PC-3 (cell line): ENCODE measurements around the gene POLR3E. TPM values are rescaled to one million over a fixed set of nuclear protein-coding genes. Genes with fewer than 3 reads are reported as not detected.

Experiments
- ATAC-seq: fragments of 200-7000 bp; cut with Tn5 transposase; 2 replicates; pipeline ENCODE4 v1.9.1; 2020; ENCODE audit warnings: mild to moderate bottlenecking, moderate library complexity
- BruUV-seq: library from RNA; stranded (reverse); fragments of 400-500 nt; replicated peaks from 2 replicates; lab custom pipeline; 2021; lab: Mats Ljungman, UMichigan
- CTCF ChIA-PET: fragments of 300-600 bp; sonication (Branson Sonifier 250); formaldehyde crosslinking; loops from one replicate; lab custom pipeline; 2022; ENCODE audit warnings: antibody characterized with exemption; lab: Charles Lee
- POLR2A ChIA-PET: fragments of 300-600 bp; sonication (Branson Sonifier 250); formaldehyde crosslinking; loops from one replicate; lab custom pipeline; 2022; ENCODE audit warnings: antibody characterized with exemption; ENCODE audit not compliant: unreplicated experiment; lab: Charles Lee
- DNase-seq: peaks from one replicate; pipeline ENCODE4 v3.0.0-alpha.2; 2015
- H2AFZ ChIP-seq: fragments of 300-600 bp; sonication (generic); 2 replicates; pipeline ENCODE4 v1.6.0; 2016; ENCODE audit warnings: antibody characterized with exemption, low read length
- H3F3A ChIP-seq: fragments of 300-600 bp; sonication (generic); one replicate; pipeline ENCODE4 v1.6.0; 2017; ENCODE audit warnings: antibody characterized with exemption, low read length, control low read depth, mild to moderate bottlenecking; ENCODE audit not compliant: unreplicated experiment
- H3K27ac ChIP-seq: fragments of 300-600 bp; sonication (generic); 2 replicates; pipeline ENCODE4 v1.5.1; 2016; ENCODE audit warnings: mild to moderate bottlenecking, low read length
- H3K27me3 ChIP-seq: fragments of 300-600 bp; sonication (generic); 2 replicates; pipeline ENCODE4 v1.6.1; 2016; ENCODE audit warnings: low read length, mixed read lengths
- H3K36me3 ChIP-seq: fragments of 300-600 bp; sonication (generic); 2 replicates; pipeline ENCODE4 v1.6.1; 2016; ENCODE audit warnings: low read depth, mixed run types, low read length, mixed read lengths
- H3K4me1 ChIP-seq: fragments of 300-600 bp; sonication (generic); 2 replicates; pipeline ENCODE4 v1.5.1; 2016; ENCODE audit warnings: low read length; ENCODE audit not compliant: insufficient read depth
- H3K4me2 ChIP-seq: fragments of 300-600 bp; sonication (generic); 2 replicates; pipeline ENCODE4 v1.6.0; 2016; ENCODE audit warnings: low read length
- H3K4me3 ChIP-seq: fragments of 300-600 bp; sonication (generic); 2 replicates; pipeline ENCODE4 v1.5.1; 2016; ENCODE audit warnings: mild to moderate bottlenecking, low read length, mixed read lengths
- H3K79me2 ChIP-seq: fragments of 300-600 bp; sonication (generic); 2 replicates; pipeline ENCODE4 v1.6.1; 2017; ENCODE audit warnings: low read length, mixed read lengths
- H3K9ac ChIP-seq: fragments of 300-600 bp; sonication (generic); 2 replicates; pipeline ENCODE4 v1.6.0; 2016; ENCODE audit warnings: mild to moderate bottlenecking, low read length
- H3K9me2 ChIP-seq: fragments of 300-600 bp; sonication (generic); replicated peaks from 2 replicates; pipeline ENCODE4 v1.6.1; 2016; ENCODE audit warnings: mixed run types, low read length, mixed read lengths
- H3K9me3 ChIP-seq: fragments of 300-600 bp; sonication (generic); 2 replicates; pipeline ENCODE4 v1.6.1; 2016; ENCODE audit warnings: low read length, mixed read lengths
- H4K20me1 ChIP-seq: fragments of 300-600 bp; sonication (generic); 2 replicates; pipeline ENCODE4 v1.6.1; 2016; ENCODE audit warnings: low read length, mixed read lengths
- CTCF ChIP-seq: fragments of 300-600 bp; sonication (generic); conservative IDR thresholded peaks from 2 replicates; pipeline ENCODE4 v1.5.1; 2017; ENCODE audit warnings: antibody characterized with exemption, low read depth, mild to moderate bottlenecking, low read length
- EZH2 ChIP-seq: fragments of 300-600 bp; sonication (generic); IDR thresholded peaks from one replicate; pipeline ENCODE4 v1.6.1; 2017; ENCODE audit warnings: antibody characterized with exemption, mild to moderate bottlenecking, low read length; ENCODE audit not compliant: unreplicated experiment
- EZH2phosphoT487 ChIP-seq: fragments of 300-600 bp; sonication (generic); IDR thresholded peaks from 2 replicates; pipeline ENCODE4 v1.6.1; 2018; ENCODE audit warnings: mild to moderate bottlenecking, antibody characterized with exemption, low read length, borderline replicate concordance
- intact Hi-C: fragments of 100-400 bp; cut with micrococcal nuclease; formaldehyde crosslinking; loops from 2 replicates; pipeline ENCODE4 v1.9.0; 2023
- total RNA-seq: library from RNA; depleted of rRNA; stranded (reverse); fragments of >200 nt; gene quantifications from 2 replicates; pipeline ENCODE4 v1.2.3, GENCODE V29; 2014

POLR3E gene
- total RNA-seq, 1 experiment from 2014 or later, result 48.8 TPM

- CTCF ChIA-PET, result no interaction called here
- Histone ChIP-seq H3K4me1 (no peaks in the 10 kb centered on the region), H3K27me3 (no peaks in the 10 kb centered on the region), H4K20me1 (no peaks in the 10 kb centered on the region), H3F3A (no peaks in the 10 kb centered on the region), H3K4me2 (no peak overlapping the region), H3K79me2 (no peaks in the 10 kb centered on the region), H3K36me3 (peaks cover 43% of the 10 kb centered on the region), H3K9me2 (no peaks in the 10 kb centered on the region), H3K4me3 (no peak overlapping the region), H3K9ac (no peak overlapping the region), H2AFZ (no peak overlapping the region), H3K27ac (no peak overlapping the region), H3K9me3 (no peaks in the 10 kb centered on the region)
- TF ChIP-seq EZH2 (no peak), EZH2phosphoT487 (no peak), CTCF (no peak)
- no peak for DNase-seq
- intact Hi-C loops, result no loop called here
- ATAC-seq, result no peak
- no TSS peak for BruUV-seq
- POLR2A ChIA-PET, result no interaction called here
Measured at GRCh38 chr16:22333457-22333994, 36.3 kb downstream of the POLR3E start.

- no peak overlapping the region for H2AFZ ChIP-seq
- POLR2A ChIA-PET, result no interaction called here
- no peaks in the 10 kb centered on the region for H4K20me1 ChIP-seq
- H3K9me2 ChIP-seq, result no peaks in the 10 kb centered on the region
- DNase-seq (no peak), ATAC-seq (no peak)
- no peak for TF ChIP-seq EZH2
- no peak for TF ChIP-seq EZH2phosphoT487
- TF ChIP-seq CTCF, result no peak
- peaks cover 43% of the 10 kb centered on the region for H3K36me3 ChIP-seq
- H3K4me1 ChIP-seq, result no peaks in the 10 kb centered on the region
- no peak overlapping the region for H3K9ac ChIP-seq
- H3K27me3 ChIP-seq, result no peaks in the 10 kb centered on the region
- H3K79me2 ChIP-seq, result no peaks in the 10 kb centered on the region
- H3K4me3 ChIP-seq, result no peak overlapping the region
- intact Hi-C loops, result no loop called here
- no peaks in the 10 kb centered on the region for H3K9me3 ChIP-seq
- no TSS peak for BruUV-seq
- CTCF ChIA-PET, result no interaction called here
- no peaks in the 10 kb centered on the region for H3F3A ChIP-seq
- no peak overlapping the region for H3K27ac ChIP-seq
- H3K4me2 ChIP-seq, result no peak overlapping the region
Measured at GRCh38 chr16:22335668-22336246, 38.5 kb downstream of the POLR3E start.

DNA sequence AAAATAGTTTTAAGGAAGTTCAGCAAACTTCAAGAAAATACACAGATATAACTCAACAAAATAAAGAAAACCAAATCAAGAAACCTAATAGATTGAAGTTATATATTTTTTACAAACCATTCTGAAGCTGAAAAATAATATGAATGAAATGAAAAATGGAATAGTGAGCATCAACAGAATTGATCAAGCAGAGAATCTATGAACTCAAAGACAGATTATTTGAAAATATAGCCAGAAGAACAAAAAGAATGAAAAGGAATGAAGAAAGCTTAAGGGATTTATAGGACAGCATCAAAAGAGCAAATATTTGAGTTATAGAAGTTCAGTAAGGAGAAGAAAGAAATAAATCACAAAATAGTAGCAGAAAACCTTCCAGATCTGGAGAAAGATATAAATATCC lies 39.4 kb downstream of the POLR3E start:
- CTCF ChIA-PET, result no interaction called here
- no peak for TF ChIP-seq CTCF
- TF ChIP-seq EZH2, result no peak
- no peak for TF ChIP-seq EZH2phosphoT487

More for the DNA sequence above, 39.4 kb downstream of the POLR3E start:
- H2AFZ ChIP-seq, result no peak overlapping the region
- H3K27ac ChIP-seq, result no peak overlapping the region
- no peak overlapping the region for H3K4me3 ChIP-seq
- H3K36me3 ChIP-seq, result peaks cover 42% of the 10 kb centered on the region
- H3K27me3 ChIP-seq, result no peaks in the 10 kb centered on the region
- DNase-seq (no peak), ATAC-seq (no peak)
- no peaks in the 10 kb centered on the region for H3F3A ChIP-seq
- no TSS peak for BruUV-seq
- H3K9me3 ChIP-seq, result no peaks in the 10 kb centered on the region
- no peaks in the 10 kb centered on the region for H3K79me2 ChIP-seq
- H4K20me1 ChIP-seq, result no peaks in the 10 kb centered on the region
- H3K9ac ChIP-seq, result no peak overlapping the region
- POLR2A ChIA-PET, result no interaction called here
- no peak overlapping the region for H3K4me2 ChIP-seq
- H3K9me2 ChIP-seq, result no peaks in the 10 kb centered on the region
- H3K4me1 ChIP-seq, result no peaks in the 10 kb centered on the region
- intact Hi-C loops, result no loop called here
